HCT116 (cell line): Measurements from ENCODE around the gene OPN4.

ENCODE experiments used
- CEBPB ChIP-seq: IDR thresholded peaks from 2 replicates; pipeline ENCODE4 v1.6.1; 2012; ENCODE audit warnings: low read depth
- EZH2 ChIP-seq: fragments of 200-600 bp; sonication (generic); IDR thresholded peaks from 2 replicates; pipeline ENCODE4 v1.6.1; 2017; ENCODE audit warnings: antibody characterized with exemption, mixed run types
- EZH2phosphoT487 ChIP-seq: fragments of 200-600 bp; IDR thresholded peaks from 2 replicates; pipeline ENCODE4 v1.6.1; 2018; ENCODE audit warnings: antibody characterized with exemption, borderline replicate concordance
- POLR2A ChIP-seq: IDR thresholded peaks from 2 replicates; pipeline ENCODE4 v1.7.0; 2011; ENCODE audit warnings: borderline replicate concordance; ENCODE audit not compliant: insufficient read depth, insufficient read length; ENCODE audit errors: extremely low read depth
- POLR2AphosphoS5 ChIP-seq: IDR thresholded peaks from 2 replicates; pipeline ENCODE4 v1.6.1; 2011; ENCODE audit warnings: mild to moderate bottlenecking, low read depth, low read length, moderate library complexity
- RAD21 ChIP-seq: IDR thresholded peaks from 2 replicates; pipeline ENCODE4 v1.6.1; 2012; ENCODE audit warnings: low read depth, mild to moderate bottlenecking
- SIN3A ChIP-seq: IDR thresholded peaks from 2 replicates; pipeline ENCODE4 v1.6.1; 2012; ENCODE audit warnings: low read depth
- TCF7L2 ChIP-seq: IDR thresholded peaks from 2 replicates; pipeline ENCODE4 v1.7.0; 2011; ENCODE audit warnings: borderline replicate concordance, inconsistent platforms; ENCODE audit not compliant: insufficient read depth, insufficient read length; ENCODE audit errors: extremely low read depth
- YY1 ChIP-seq: IDR thresholded peaks from 2 replicates; pipeline ENCODE4 v1.6.1; 2011; ENCODE audit warnings: low read length, low read depth, moderate library complexity, mild to moderate bottlenecking; ENCODE audit not compliant: insufficient replicate concordance; ENCODE audit errors: extremely low read depth
- TF ChIP-seq, protein P1 (sequence below), 3 experiments: fragments of 200-600 bp in 1 of 3; sonication (generic) in 1 of 3; IDR thresholded peaks in 2 of 3; conservative IDR thresholded peaks in 1 of 3; 2 replicates each; pipeline ENCODE4 v1.5.1; 2012 to 2017; ENCODE audit warnings: low read depth in 2 of 3, low read length in 2 of 3, antibody characterized with exemption in 1 of 3, borderline replicate concordance in 1 of 3, control low read depth in 1 of 3, mild to moderate bottlenecking in 1 of 3, mixed read lengths in 1 of 3, mixed run types in 1 of 3, moderate library complexity in 1 of 3; ENCODE audit not compliant: insufficient read depth in 1 of 3
- TF ChIP-seq, protein P2 (sequence below): IDR thresholded peaks from 2 replicates; pipeline ENCODE4 v1.6.1; 2012; ENCODE audit warnings: low read depth
- TF ChIP-seq, protein P3 (sequence below): IDR thresholded peaks from 2 replicates; pipeline ENCODE4 v1.6.1; 2012
- TF ChIP-seq, protein P4 (sequence below): IDR thresholded peaks from 2 replicates; pipeline ENCODE4 v1.6.1; 2012

DNA sequence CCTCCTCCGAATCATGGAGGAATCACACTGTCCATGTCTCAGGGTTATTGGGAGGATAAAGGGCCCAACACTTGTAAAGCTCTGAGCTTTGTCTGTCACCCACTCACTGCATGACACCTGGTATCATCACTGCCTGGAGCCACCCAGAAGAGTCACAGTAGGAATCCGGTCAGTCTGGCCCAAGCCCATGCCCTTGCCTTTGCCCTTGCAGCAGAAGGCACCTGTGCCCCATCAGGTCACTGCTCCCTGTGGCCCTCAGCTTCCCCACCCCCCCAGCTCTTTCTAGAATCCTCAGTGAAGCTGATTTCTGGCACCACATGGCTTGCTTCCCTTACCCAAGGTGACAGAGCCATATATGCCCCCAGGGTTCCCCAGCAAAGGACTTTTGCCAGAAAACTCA lies 28.3 kb downstream of the OPN4 start:
- TF ChIP-seq CEBPB, result no peak
- TF ChIP-seq EZH2phosphoT487, result no peak
- no peak for TF ChIP-seq EZH2
- TF ChIP-seq, protein P1, sequence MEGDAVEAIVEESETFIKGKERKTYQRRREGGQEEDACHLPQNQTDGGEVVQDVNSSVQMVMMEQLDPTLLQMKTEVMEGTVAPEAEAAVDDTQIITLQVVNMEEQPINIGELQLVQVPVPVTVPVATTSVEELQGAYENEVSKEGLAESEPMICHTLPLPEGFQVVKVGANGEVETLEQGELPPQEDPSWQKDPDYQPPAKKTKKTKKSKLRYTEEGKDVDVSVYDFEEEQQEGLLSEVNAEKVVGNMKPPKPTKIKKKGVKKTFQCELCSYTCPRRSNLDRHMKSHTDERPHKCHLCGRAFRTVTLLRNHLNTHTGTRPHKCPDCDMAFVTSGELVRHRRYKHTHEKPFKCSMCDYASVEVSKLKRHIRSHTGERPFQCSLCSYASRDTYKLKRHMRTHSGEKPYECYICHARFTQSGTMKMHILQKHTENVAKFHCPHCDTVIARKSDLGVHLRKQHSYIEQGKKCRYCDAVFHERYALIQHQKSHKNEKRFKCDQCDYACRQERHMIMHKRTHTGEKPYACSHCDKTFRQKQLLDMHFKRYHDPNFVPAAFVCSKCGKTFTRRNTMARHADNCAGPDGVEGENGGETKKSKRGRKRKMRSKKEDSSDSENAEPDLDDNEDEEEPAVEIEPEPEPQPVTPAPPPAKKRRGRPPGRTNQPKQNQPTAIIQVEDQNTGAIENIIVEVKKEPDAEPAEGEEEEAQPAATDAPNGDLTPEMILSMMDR (IDR thresholded peaks at IDR 0.05 in 2 of 3, conservative IDR thresholded peaks at IDR 0.05 in 1 of 3; ENCODE audit: borderline replicate concordance in 1 of 3, insufficient read depth in 1 of 3, low read depth in 2 of 3, low read length in 2 of 3), result no peak
- TF ChIP-seq POLR2AphosphoS5, result no peak
- no peak for TF ChIP-seq POLR2A
- TF ChIP-seq YY1, result no peak
- TF ChIP-seq SIN3A, result no peak
- TF ChIP-seq RAD21, result no peak
- TF ChIP-seq, protein P2, sequence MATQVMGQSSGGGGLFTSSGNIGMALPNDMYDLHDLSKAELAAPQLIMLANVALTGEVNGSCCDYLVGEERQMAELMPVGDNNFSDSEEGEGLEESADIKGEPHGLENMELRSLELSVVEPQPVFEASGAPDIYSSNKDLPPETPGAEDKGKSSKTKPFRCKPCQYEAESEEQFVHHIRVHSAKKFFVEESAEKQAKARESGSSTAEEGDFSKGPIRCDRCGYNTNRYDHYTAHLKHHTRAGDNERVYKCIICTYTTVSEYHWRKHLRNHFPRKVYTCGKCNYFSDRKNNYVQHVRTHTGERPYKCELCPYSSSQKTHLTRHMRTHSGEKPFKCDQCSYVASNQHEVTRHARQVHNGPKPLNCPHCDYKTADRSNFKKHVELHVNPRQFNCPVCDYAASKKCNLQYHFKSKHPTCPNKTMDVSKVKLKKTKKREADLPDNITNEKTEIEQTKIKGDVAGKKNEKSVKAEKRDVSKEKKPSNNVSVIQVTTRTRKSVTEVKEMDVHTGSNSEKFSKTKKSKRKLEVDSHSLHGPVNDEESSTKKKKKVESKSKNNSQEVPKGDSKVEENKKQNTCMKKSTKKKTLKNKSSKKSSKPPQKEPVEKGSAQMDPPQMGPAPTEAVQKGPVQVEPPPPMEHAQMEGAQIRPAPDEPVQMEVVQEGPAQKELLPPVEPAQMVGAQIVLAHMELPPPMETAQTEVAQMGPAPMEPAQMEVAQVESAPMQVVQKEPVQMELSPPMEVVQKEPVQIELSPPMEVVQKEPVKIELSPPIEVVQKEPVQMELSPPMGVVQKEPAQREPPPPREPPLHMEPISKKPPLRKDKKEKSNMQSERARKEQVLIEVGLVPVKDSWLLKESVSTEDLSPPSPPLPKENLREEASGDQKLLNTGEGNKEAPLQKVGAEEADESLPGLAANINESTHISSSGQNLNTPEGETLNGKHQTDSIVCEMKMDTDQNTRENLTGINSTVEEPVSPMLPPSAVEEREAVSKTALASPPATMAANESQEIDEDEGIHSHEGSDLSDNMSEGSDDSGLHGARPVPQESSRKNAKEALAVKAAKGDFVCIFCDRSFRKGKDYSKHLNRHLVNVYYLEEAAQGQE, result no peak
- TF ChIP-seq TCF7L2, result no peak
- TF ChIP-seq, protein P3, sequence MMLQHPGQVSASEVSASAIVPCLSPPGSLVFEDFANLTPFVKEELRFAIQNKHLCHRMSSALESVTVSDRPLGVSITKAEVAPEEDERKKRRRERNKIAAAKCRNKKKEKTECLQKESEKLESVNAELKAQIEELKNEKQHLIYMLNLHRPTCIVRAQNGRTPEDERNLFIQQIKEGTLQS, result no peak
- TF ChIP-seq, protein P4, sequence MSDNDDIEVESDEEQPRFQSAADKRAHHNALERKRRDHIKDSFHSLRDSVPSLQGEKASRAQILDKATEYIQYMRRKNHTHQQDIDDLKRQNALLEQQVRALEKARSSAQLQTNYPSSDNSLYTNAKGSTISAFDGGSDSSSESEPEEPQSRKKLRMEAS, result no peak
